GM23338 (cell line): Measurements from ENCODE around the gene CCDC71L. TPM values are rescaled to one million over a fixed set of nuclear protein-coding genes. Genes with fewer than 3 reads are reported as not detected.
"Not testable (repeated sequence)": the region's sequence is repeated elsewhere in the genome, so short reads cannot be mapped to it uniquely, and the experiment has no call there.

ENCODE experiments used
- ATAC-seq: fragments of 200-7000 bp; cut with Tn5 transposase; 3 replicates; pipeline ENCODE4 v1.9.1; 2020
- DNase-seq: peaks from one replicate; pipeline ENCODE4 v3.0.0-alpha.2; 2015; ENCODE audit warnings: low spot score
- H2AFZ ChIP-seq: fragments of 200-600 bp; sonication (generic); 2 replicates; pipeline ENCODE4 v1.8.0; 2016; ENCODE audit warnings: antibody characterized with exemption, mild to moderate bottlenecking, moderate library complexity
- H3F3A ChIP-seq: fragments of 200-600 bp; sonication (generic); replicated peaks from 2 replicates; pipeline ENCODE4 v1.8.0; 2017; ENCODE audit warnings: antibody characterized with exemption, mixed run types, low read depth
- H3K27ac ChIP-seq: fragments of 200-600 bp; sonication (generic); 2 replicates; pipeline ENCODE4 v1.6.1; 2016; ENCODE audit warnings: low read depth
- H3K27me3 ChIP-seq: fragments of 200-600 bp; sonication (generic); 2 replicates; pipeline ENCODE4 v1.8.0; 2016; ENCODE audit warnings: mild to moderate bottlenecking, mixed run types, moderate library complexity; ENCODE audit not compliant: insufficient read depth
- H3K36me3 ChIP-seq: fragments of 200-600 bp; sonication (generic); 2 replicates; pipeline ENCODE4 v1.8.0; 2016; ENCODE audit warnings: mild to moderate bottlenecking; ENCODE audit not compliant: insufficient read depth
- H3K4me1 ChIP-seq: fragments of 200-600 bp; sonication (generic); 2 replicates; pipeline ENCODE4 v1.8.0; 2016; ENCODE audit warnings: mild to moderate bottlenecking, moderate library complexity; ENCODE audit not compliant: insufficient read depth
- H3K4me2 ChIP-seq: fragments of 200-600 bp; sonication (generic); 2 replicates; pipeline ENCODE4 v1.7.1; 2017; ENCODE audit warnings: mixed run types
- H3K4me3 ChIP-seq: fragments of 200-600 bp; sonication (generic); 2 replicates; pipeline ENCODE4 v1.6.1; 2016; ENCODE audit warnings: mixed run types
- H3K79me2 ChIP-seq: fragments of 200-600 bp; sonication (generic); replicated peaks from 2 replicates; pipeline ENCODE4 v1.8.0; 2017; ENCODE audit warnings: mild to moderate bottlenecking; ENCODE audit not compliant: insufficient read depth
- H3K9me2 ChIP-seq: fragments of 200-600 bp; sonication (generic); 2 replicates; pipeline ENCODE4 v1.8.0; 2017; ENCODE audit not compliant: insufficient read depth
- H4K20me1 ChIP-seq: fragments of 200-600 bp; sonication (generic); replicated peaks from 2 replicates; pipeline ENCODE4 v1.8.0; 2017; ENCODE audit warnings: mild to moderate bottlenecking; ENCODE audit not compliant: insufficient read depth
- H3K27ac Mint-ChIP-seq: 2 replicates; pipeline ENCODE4 v1.8.0; 2020; ENCODE audit warnings: inconsistent platforms, mild to moderate bottlenecking, moderate library complexity, mixed read lengths
- H3K27me3 Mint-ChIP-seq: 3 replicates; pipeline ENCODE4 v1.8.0; 2022; ENCODE audit warnings: low read depth, mild to moderate bottlenecking, moderate library complexity, mixed read lengths, inconsistent platforms; ENCODE audit not compliant: insufficient read depth, poor library complexity
- H3K36me3 Mint-ChIP-seq: 3 replicates; pipeline ENCODE4 v1.8.0; 2021; ENCODE audit warnings: low read depth, mild to moderate bottlenecking, inconsistent platforms, moderate library complexity, mixed read lengths
- H3K4me1 Mint-ChIP-seq: 3 replicates; pipeline ENCODE4 v1.8.0; 2020; ENCODE audit warnings: mild to moderate bottlenecking, inconsistent platforms, mixed read lengths
- H3K4me3 Mint-ChIP-seq: 3 replicates; pipeline ENCODE4 v1.8.0; 2021; ENCODE audit warnings: moderate library complexity, mild to moderate bottlenecking, inconsistent platforms, mixed read lengths
- H3K9me3 Mint-ChIP-seq: 3 replicates; pipeline ENCODE4 v1.8.0; 2020; ENCODE audit warnings: moderate library complexity, mild to moderate bottlenecking, inconsistent platforms, mixed read lengths
- CTCF ChIP-seq, 2 experiments: fragments of 200-600 bp in 1 of 2; sonication (generic) in 1 of 2; conservative IDR thresholded peaks; 2 replicates each; pipeline versions ENCODE4 v1.5.1 to v1.6.1; 2016 to 2017; ENCODE audit warnings: antibody characterized with exemption in 2 of 2, low read depth in 2 of 2, mild to moderate bottlenecking in 2 of 2, moderate library complexity in 1 of 2
- NANOG ChIP-seq: IDR thresholded peaks from 2 replicates; pipeline ENCODE4 v1.6.1; 2016; ENCODE audit warnings: antibody characterized with exemption, borderline replicate concordance
- STAT1 ChIP-seq: IDR thresholded peaks from one replicate; pipeline ENCODE4 v1.6.1; 2016; ENCODE audit warnings: antibody characterized with exemption; ENCODE audit not compliant: unreplicated experiment
- ZNF114 ChIP-seq: fragments of 250-450 bp; sonication (Bioruptor Pico); IDR thresholded peaks from 2 replicates; pipeline ENCODE4 v1.5.0; 2020; ENCODE audit warnings: mild to moderate bottlenecking, moderate library complexity
- ZNF462 ChIP-seq: fragments of 250-450 bp; sonication (Bioruptor Pico); IDR thresholded peaks from 2 replicates; pipeline ENCODE4 v1.5.0; 2020; ENCODE audit warnings: mild to moderate bottlenecking, moderate library complexity
- polyA plus RNA-seq: library from polyadenylated mRNA; unstranded; fragments of >200 nt; fragmentation: Nextera tagmentation; extraction: Ambion mirVana; gene quantifications from 2 replicates; pipeline ENCODE4 v1.2.1, GENCODE V29; 2016
- total RNA-seq: library from RNA; depleted of rRNA; stranded (reverse); fragments of >200 nt; shearing (Covaris generic); gene quantifications from 2 replicates; pipeline ENCODE4 v1.2.3, GENCODE V29; 2014

Gene CCDC71L
- total and polyA plus RNA-seq, 2 experiments from 2014 or later = 8.4 to 32.3 TPM

- H3K36me3 Mint-ChIP-seq, H3K4me3 ChIP-seq, H3K79me2 ChIP-seq, H3K4me2 ChIP-seq, H3K27ac ChIP-seq, H3K9me3 Mint-ChIP-seq, H3K9me2 ChIP-seq, ATAC-seq, H3K27me3 ChIP-seq, H3F3A ChIP-seq, H3K27ac Mint-ChIP-seq, H3K4me1 ChIP-seq, DNase-seq, H2AFZ ChIP-seq, H3K4me1 Mint-ChIP-seq, H3K4me3 Mint-ChIP-seq, H4K20me1 ChIP-seq, H3K27me3 Mint-ChIP-seq, H3K36me3 ChIP-seq: not testable (repeated sequence)
Observed at GRCh38 chr7:106676506-106676905, 15.5 kb upstream of the CCDC71L start.

- not testable (repeated sequence) for ATAC-seq, H3K9me3 Mint-ChIP-seq, H3F3A ChIP-seq, H3K4me1 Mint-ChIP-seq, H3K4me2 ChIP-seq, H3K4me3 Mint-ChIP-seq, H3K4me3 ChIP-seq, H3K79me2 ChIP-seq, H3K27ac Mint-ChIP-seq, H3K4me1 ChIP-seq, H4K20me1 ChIP-seq, H3K27me3 Mint-ChIP-seq, H3K36me3 Mint-ChIP-seq, H2AFZ ChIP-seq, DNase-seq, H3K27me3 ChIP-seq, H3K9me2 ChIP-seq, H3K36me3 ChIP-seq, H3K27ac ChIP-seq
Observed at GRCh38 chr7:106673688-106674087, 12.7 kb upstream of the CCDC71L start.

GRCh38 chr7:106671930-106672329 is 11.0 kb upstream of the CCDC71L start:
- H2AFZ ChIP-seq, DNase-seq, H3K36me3 ChIP-seq, H3K4me1 ChIP-seq, H4K20me1 ChIP-seq, H3K9me2 ChIP-seq, H3K4me2 ChIP-seq, H3K27ac ChIP-seq, H3K36me3 Mint-ChIP-seq, H3K27me3 ChIP-seq, H3K79me2 ChIP-seq, H3K4me3 ChIP-seq, ATAC-seq, H3F3A ChIP-seq, H3K4me1 Mint-ChIP-seq, H3K9me3 Mint-ChIP-seq, H3K27ac Mint-ChIP-seq, H3K27me3 Mint-ChIP-seq, H3K4me3 Mint-ChIP-seq: not testable (repeated sequence)

- no peaks in the 10 kb centered on the region for H3K4me1 ChIP-seq
- H3K36me3 ChIP-seq = no peaks in the 10 kb centered on the region
- DNase-seq (no peak), ATAC-seq (no peak)
- no peaks in the 10 kb centered on the region for H3K36me3 Mint-ChIP-seq
- H3K4me3 ChIP-seq = no peak overlapping the region
- H3K9me3 Mint-ChIP-seq = no peaks in the 10 kb centered on the region; the same call in 2 of the 3 replicates
- H3K27ac ChIP-seq = no peak overlapping the region
- no peaks in the 10 kb centered on the region for H3K79me2 ChIP-seq
- no peak overlapping the region for H2AFZ ChIP-seq
- H3K27me3 Mint-ChIP-seq = no peaks in the 10 kb centered on the region
- H3K9me2 ChIP-seq = no peaks in the 10 kb centered on the region; the same call in 1 of the 2 replicates
- no peaks in the 10 kb centered on the region for H3K4me1 Mint-ChIP-seq
- H4K20me1 ChIP-seq = no peaks in the 10 kb centered on the region
- no peak overlapping the region for H3K4me3 Mint-ChIP-seq
- no peaks in the 10 kb centered on the region for H3K27me3 ChIP-seq
- no peak overlapping the region for H3K27ac Mint-ChIP-seq
- no peak overlapping the region for H3K4me2 ChIP-seq
- no peaks in the 10 kb centered on the region for H3F3A ChIP-seq
- no peak for TF ChIP-seq CTCF (conservative IDR thresholded peaks at IDR 0.05; ENCODE audit: low read depth in 2 of 2)
- TF ChIP-seq NANOG = no peak
- TF ChIP-seq ZNF462 (CRISPR knock-in tag) = no peak
- no peak for TF ChIP-seq ZNF114 (CRISPR knock-in tag)
- TF ChIP-seq STAT1 = no peak
Observed at GRCh38 chr7:106671160-106671559, 10.2 kb upstream of the CCDC71L start.
